ENCODE results near the gene ATP6V0B. TPM values are rescaled to one million over a fixed set of nuclear protein-coding genes. Genes with fewer than 3 reads are reported as not detected.

Gene ATP6V0B
- total and polyA plus RNA-seq, 2 of the 8 experiments (the other 6 are each of a cell fraction or from before 2014, with no cell fraction given): 105 to 308 TPM

DNA sequence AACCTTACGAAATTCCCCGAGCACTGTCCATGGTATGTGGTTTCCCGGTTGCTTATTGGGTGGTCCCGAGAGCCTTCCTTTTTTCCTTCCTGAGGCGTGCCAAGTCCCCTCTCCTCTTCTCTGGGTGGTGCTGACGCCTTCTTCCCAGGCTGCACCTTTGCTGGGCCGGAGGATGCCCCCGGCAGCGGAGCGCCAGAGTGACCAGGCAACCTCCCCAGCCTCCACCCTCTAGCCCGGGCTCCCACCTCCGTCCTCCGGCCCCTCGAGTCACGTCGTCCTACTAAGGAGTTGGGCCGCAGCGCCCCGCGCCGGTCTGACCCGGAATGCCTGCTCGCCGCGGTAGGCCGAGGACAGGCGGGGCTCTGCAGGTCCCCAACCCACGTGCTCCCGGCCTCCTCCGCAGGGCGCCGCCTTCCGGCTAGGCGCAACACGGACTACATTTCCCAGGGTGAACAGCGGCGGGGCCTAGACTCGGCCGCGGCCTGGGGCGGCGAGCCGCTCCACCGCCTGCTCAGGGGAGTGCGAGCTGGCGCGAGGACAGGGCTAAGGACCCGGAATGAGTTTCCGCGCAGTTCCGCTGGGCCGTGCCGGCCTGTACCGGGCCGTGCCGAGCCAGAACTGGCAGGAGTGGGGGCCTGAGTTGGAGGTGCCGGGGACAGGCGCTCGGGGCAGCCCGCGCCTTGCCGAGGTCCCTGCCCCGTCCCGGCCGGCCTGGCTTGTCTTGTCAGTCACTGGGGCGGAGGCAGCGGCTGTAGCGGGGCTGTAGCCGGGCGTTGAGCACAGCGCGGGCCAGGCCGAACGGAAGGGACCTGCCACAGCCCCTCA lies 28.3 kb upstream of the ATP6V0B start, which contains the start of gene IPO13:
IPO13 (plus strand) TSS at position 715 of the 825 bp plus-strand sequence. CDS start 651 bp downstream, outside the sequence.
- H2AFZ ChIP-seq (ENCODE audit: low read length): peak within 1 kb of the TSS; percentile 61; the same call in 1 of the 2 replicates
- peak within 1 kb of the TSS; percentile 97 for H3K18ac ChIP-seq (ENCODE audit: extremely low read depth, low read length)
- H3K4me3 ChIP-seq (ENCODE audit: extremely low read depth in 1 of 4, insufficient read depth in 2 of 4, low read depth in 3 of 4, low read length in 4 of 4): peak within 1 kb of the TSS; percentile 44 to 90 (median 76)
- H3K9me3 ChIP-seq (ENCODE audit: insufficient read depth in 2 of 2, low read depth in 1 of 2, low read length in 1 of 2): no peaks in the 10 kb centered on the region
- H2BK12ac ChIP-seq (ENCODE audit: low read depth, low read length): peak within 1 kb of the TSS; percentile 95
- ChIA-PET CTCF (ENCODE audit: partially characterized antibody) (interaction anchor here (0.7 to 10.8 kb wide), 26 partner anchors 9 to 214 kb away, joined by 3 to 151 read pairs (median 4); partner anchors contain the start of genes ARTN and DPH2), POLR2A (ENCODE audit: partially characterized antibody) (interaction anchor here (0.6 to 6.8 kb wide), 15 partner anchors 9 to 293 kb away, joined by 3 to 29 read pairs (median 4); partner anchors contain the start of genes ATP6V0B, CCDC24 and DPH2)
- H4K91ac ChIP-seq (replicated peaks; ENCODE audit: insufficient read length, low read length): peak within 1 kb of the TSS; percentile 99
- peak within 1 kb of the TSS; percentile 99 for H3K27ac ChIP-seq (ENCODE audit: low read depth, low read length)
- H3K79me1 ChIP-seq (ENCODE audit: low read depth, low read length): peaks cover 3% of the 10 kb centered on the region; the same call in 1 of the 2 replicates
- peak within 1 kb of the TSS; percentile 100; the same call in 1 of the 2 replicates for H2BK15ac ChIP-seq (ENCODE audit: low read length)
- H3K14ac ChIP-seq (ENCODE audit: insufficient read length): no peak within 1 kb of the TSS
- peaks cover 0 to 17% (median 4%) of the 10 kb centered on the region in 4 experiments; a peak in 5 of 7 replicates for H3K4me1 ChIP-seq (replicated peaks in 1 of 4; ENCODE audit: control insufficient read depth in 3 of 4, insufficient read depth in 4 of 4, low read length in 3 of 4)
- no peak within 1 kb of the TSS for H2BK20ac ChIP-seq (ENCODE audit: low read length)
- H2AK5ac ChIP-seq (ENCODE audit: low read depth, low read length): no peak within 1 kb of the TSS
- H3K27me3 ChIP-seq (replicated peaks in 1 of 4; ENCODE audit: control insufficient read depth in 3 of 4, extremely low read depth in 1 of 4, insufficient read depth in 3 of 4, low read length in 3 of 4): no peaks in the 10 kb centered on the region; a peak in 1 of 7 replicates
- H3K4me2 ChIP-seq (ENCODE audit: insufficient read depth in 1 of 2, low read depth in 2 of 2, low read length in 2 of 2): peak within 1 kb of the TSS; percentile 66 to 98
- WGBS, 2 experiments (ENCODE audit: extremely low coverage in 1 of 2, insufficient coverage in 1 of 2, insufficient read length in 1 of 2, insufficient replicate concordance in 2 of 2, low coverage in 1 of 2, low lambda C conversion rate in 2 of 2, missing lambda C conversion rate in 1 of 2): 3% methylated on average over 57 of the region's 74 CpGs; no CpG with 5 or more reads in 1 of the 2 experiments
- H4K8ac ChIP-seq (ENCODE audit: extremely low read depth, insufficient read depth, low read length): peak within 1 kb of the TSS; percentile 100
- peaks cover 3% of the 10 kb centered on the region; the same call in 1 of the 2 replicates for H3K23me2 ChIP-seq (ENCODE audit: low read depth, low read length)
- peak within 1 kb of the TSS; percentile 100 for H4K5ac ChIP-seq (ENCODE audit: insufficient read length, low read depth, low read length)
- H2BK5ac ChIP-seq (ENCODE audit: low read depth, low read length): peak within 1 kb of the TSS; percentile 99
- H3K23ac ChIP-seq (ENCODE audit: insufficient read length): no peak within 1 kb of the TSS
- no peak within 1 kb of the TSS for H2BK120ac ChIP-seq (replicated peaks; ENCODE audit: low read depth, low read length)
- peak within 1 kb of the TSS; percentile 75 to 98 (median 96) for H3K9ac ChIP-seq (replicated peaks in 1 of 4; ENCODE audit: extremely low read depth in 1 of 4, low read depth in 3 of 4, low read length in 3 of 4)
- H3K56ac ChIP-seq (replicated peaks; ENCODE audit: insufficient read length, low read depth, low read length): peak within 1 kb of the TSS; percentile 99
- FAIRE-seq (no peak), DNase-seq (ENCODE audit: low read depth in 1 of 2, low spot score in 2 of 2) (peak; percentile 93 to 97)
- H3K79me2 ChIP-seq (ENCODE audit: control insufficient read depth in 1 of 2, insufficient read depth in 2 of 2, low read length in 2 of 2): no peaks in the 10 kb centered on the region
- H3K4ac ChIP-seq (replicated peaks; ENCODE audit: insufficient read length, low read depth, low read length): peak within 1 kb of the TSS; percentile 57
- peaks cover 0 to 4% of the 10 kb centered on the region in 2 experiments for H4K20me1 ChIP-seq (replicated peaks in 1 of 2; ENCODE audit: control insufficient read depth in 1 of 2, insufficient read depth in 2 of 2, low read length in 2 of 2)
- H3K36me3 ChIP-seq (ENCODE audit: control insufficient read depth in 2 of 4, insufficient read depth in 4 of 4, low read length in 3 of 4): no peaks in the 10 kb centered on the region; a peak in 1 of 8 replicates
- no peak for TF ChIP-seq JUND (IDR thresholded peaks at IDR 0.05; ENCODE audit: low read length)
- no peak for TF ChIP-seq EGR1 (IDR thresholded peaks at IDR 0.05; ENCODE audit: borderline replicate concordance, low read depth, low read length)
- TF ChIP-seq KDM5A (IDR thresholded peaks at IDR 0.05; ENCODE audit: low read length): no peak
- peak; percentile 63 for TF ChIP-seq TAF7 (optimal IDR thresholded peaks at IDR 0.05; ENCODE audit: borderline replicate concordance, low read depth, low read length)
- no peak for TF ChIP-seq SIRT6 (IDR thresholded peaks at IDR 0.05; ENCODE audit: low read length)
- no peak for TF ChIP-seq TCF12 (IDR thresholded peaks at IDR 0.05; ENCODE audit: low read depth, low read length)
- no peak for TF ChIP-seq RNF2 (IDR thresholded peaks at IDR 0.05; ENCODE audit: borderline replicate concordance, low read depth, low read length, missing control alignments, poor library complexity, severe bottlenecking)
- TF ChIP-seq GTF2F1 (IDR thresholded peaks at IDR 0.05; ENCODE audit: borderline replicate concordance, low read depth, low read length): no peak
- TF ChIP-seq ASH2L (IDR thresholded peaks at IDR 0.05; ENCODE audit: low read length): peak; percentile 66
- peak; percentile 33; the same call in 1 of the 2 replicates for TF ChIP-seq BACH1 (IDR thresholded peaks at IDR 0.05; ENCODE audit: low read length)
- TF ChIP-seq RAD21 (IDR thresholded peaks at IDR 0.05 in 1 of 2, conservative IDR thresholded peaks at IDR 0.05 in 1 of 2; ENCODE audit: low read depth in 2 of 2, low read length in 2 of 2): peak; percentile 71 to 77
